ENCODE measurements around the gene KCNIP4. TPM values are rescaled to one million over a fixed set of nuclear protein-coding genes. Genes with fewer than 3 reads are reported as not detected.

The KCNIP4 gene
- total and polyA plus RNA-seq, 4 donors = not detected

- intact Hi-C loops (cut with DNase I) = no loop called here
- WGBS, 2 donors = 26% methylated on average over 1 of the region's 1 CpG
- no peak overlapping the region for H3K4me3 ChIP-seq (ENCODE audit: low read length in 2 of 2)
- H3K4me1 ChIP-seq (ENCODE audit: control insufficient read depth in 1 of 2, insufficient read depth in 2 of 2, low read length in 2 of 2) = no peaks in the 10 kb centered on the region
- no peak for ATAC-seq (ENCODE audit: low FRiP score)
- no peaks in the 10 kb centered on the region for H3K9me3 ChIP-seq (ENCODE audit: control insufficient read depth, low read length)
- H3K27me3 ChIP-seq (ENCODE audit: control insufficient read depth in 1 of 2, insufficient read depth in 2 of 2, low read length in 1 of 2) = no peaks in the 10 kb centered on the region
- H3K36me3 ChIP-seq (ENCODE audit: control insufficient read depth in 1 of 2, insufficient read depth in 2 of 2, low read length in 1 of 2) = no peaks in the 10 kb centered on the region
- no peak for DNase-seq
- no peak overlapping the region for H3K27ac ChIP-seq (ENCODE audit: low read depth in 1 of 2, low read length in 2 of 2)
Measured at GRCh38 chr4:21811565-21811964, 137.0 kb downstream of the KCNIP4 start.

GRCh38 chr4:21806991-21807390 lies 141.6 kb downstream of the KCNIP4 start:
- Histone ChIP-seq H3K4me3 (ENCODE audit: low read length in 2 of 2) (no peak overlapping the region), H3K27me3 (ENCODE audit: control insufficient read depth in 1 of 2, insufficient read depth in 2 of 2, low read length in 1 of 2) (no peaks in the 10 kb centered on the region), H3K9me3 (ENCODE audit: control insufficient read depth, low read length) (no peaks in the 10 kb centered on the region), H3K27ac (ENCODE audit: low read depth in 1 of 2, low read length in 2 of 2) (no peak overlapping the region), H3K36me3 (ENCODE audit: control insufficient read depth in 1 of 2, insufficient read depth in 2 of 2, low read length in 1 of 2) (no peaks in the 10 kb centered on the region), H3K4me1 (ENCODE audit: control insufficient read depth in 1 of 2, insufficient read depth in 2 of 2, low read length in 2 of 2) (peaks cover 0 to 1% of the 10 kb centered on the region in 2 donors)
- no peak for ATAC-seq (ENCODE audit: low FRiP score)
- DNase-seq = no peak
- 88% methylated on average over 3 of the region's 3 CpGs for WGBS, 2 donors
- intact Hi-C loops (cut with DNase I) = no loop called here

GRCh38 chr4:21802406-21802805 lies 146.2 kb downstream of the KCNIP4 start:
- Histone ChIP-seq H3K27ac (ENCODE audit: low read depth in 1 of 2, low read length in 2 of 2) (no peak overlapping the region), H3K4me3 (ENCODE audit: low read length in 2 of 2) (no peak overlapping the region), H3K9me3 (ENCODE audit: control insufficient read depth, low read length) (no peaks in the 10 kb centered on the region), H3K4me1 (ENCODE audit: control insufficient read depth in 1 of 2, insufficient read depth in 2 of 2, low read length in 2 of 2) (peaks cover 0 to 1% of the 10 kb centered on the region in 2 donors), H3K27me3 (ENCODE audit: control insufficient read depth in 1 of 2, insufficient read depth in 2 of 2, low read length in 1 of 2) (no peaks in the 10 kb centered on the region), H3K36me3 (ENCODE audit: control insufficient read depth in 1 of 2, insufficient read depth in 2 of 2, low read length in 1 of 2) (no peaks in the 10 kb centered on the region)
- no peak for DNase-seq
- intact Hi-C loops (cut with DNase I) = no loop called here
- no peak for ATAC-seq (ENCODE audit: low FRiP score)
- 11 to 13% methylated on average over 1 of the region's 1 CpG for WGBS, 2 donors

GRCh38 chr4:21801661-21802385 lies 146.7 kb downstream of the KCNIP4 start:
- WGBS, 2 donors = 77 to 86% methylated on average over 5 of the region's 5 CpGs
- intact Hi-C loops (cut with DNase I) = no loop called here
- no peak for DNase-seq
- Histone ChIP-seq H3K27ac (ENCODE audit: low read depth in 1 of 2, low read length in 2 of 2) (no peak overlapping the region), H3K4me1 (ENCODE audit: control insufficient read depth in 1 of 2, insufficient read depth in 2 of 2, low read length in 2 of 2) (peaks cover 0 to 1% of the 10 kb centered on the region in 2 donors), H3K9me3 (ENCODE audit: control insufficient read depth, low read length) (no peaks in the 10 kb centered on the region), H3K27me3 (ENCODE audit: control insufficient read depth in 1 of 2, insufficient read depth in 2 of 2, low read length in 1 of 2) (no peaks in the 10 kb centered on the region), H3K36me3 (ENCODE audit: control insufficient read depth in 1 of 2, insufficient read depth in 2 of 2, low read length in 1 of 2) (no peaks in the 10 kb centered on the region), H3K4me3 (ENCODE audit: low read length in 2 of 2) (no peak overlapping the region)
- ATAC-seq (ENCODE audit: low FRiP score) = no peak

GRCh38 chr4:21795091-21795490 lies 153.5 kb downstream of the KCNIP4 start:
- intact Hi-C loops (cut with DNase I) = loop anchor here in 1 of 2 donors (10.0 kb wide), 1 partner anchor 900 kb away; the partner anchor contains the start of gene GBA3
- peaks cover 1% of the 10 kb centered on the region for H3K9me3 ChIP-seq (ENCODE audit: control insufficient read depth, low read length)
- H3K27me3 ChIP-seq (ENCODE audit: control insufficient read depth in 1 of 2, insufficient read depth in 2 of 2, low read length in 1 of 2) = no peaks in the 10 kb centered on the region
- no peak for DNase-seq
- no peak overlapping the region for H3K4me3 ChIP-seq (ENCODE audit: low read length in 2 of 2)
- H3K4me1 ChIP-seq (ENCODE audit: control insufficient read depth in 1 of 2, insufficient read depth in 2 of 2, low read length in 2 of 2) = no peaks in the 10 kb centered on the region
- WGBS, 2 donors = 75 to 81% methylated on average over 9 of the region's 9 CpGs
- H3K36me3 ChIP-seq (ENCODE audit: control insufficient read depth in 1 of 2, insufficient read depth in 2 of 2, low read length in 1 of 2) = no peaks in the 10 kb centered on the region
- no peak overlapping the region for H3K27ac ChIP-seq (ENCODE audit: low read depth in 1 of 2, low read length in 2 of 2)
- no peak for ATAC-seq (ENCODE audit: low FRiP score)

- H3K36me3 ChIP-seq (ENCODE audit: control insufficient read depth in 1 of 2, insufficient read depth in 2 of 2, low read length in 1 of 2) = no peaks in the 10 kb centered on the region
- peaks cover 1% of the 10 kb centered on the region for H3K9me3 ChIP-seq (ENCODE audit: control insufficient read depth, low read length)
- DNase-seq (no peak), ATAC-seq (ENCODE audit: low FRiP score) (no peak)
- H3K4me1 ChIP-seq (ENCODE audit: control insufficient read depth in 1 of 2, insufficient read depth in 2 of 2, low read length in 2 of 2) = no peaks in the 10 kb centered on the region
- H3K4me3 ChIP-seq (ENCODE audit: low read length in 2 of 2) = no peak overlapping the region
- intact Hi-C loops (cut with DNase I) = loop anchor here in 1 of 2 donors (2.0 to 10.0 kb wide), 2 partner anchors 594 to 902 kb away; partner anchors contain the start of gene GBA3
- no peak overlapping the region for H3K27ac ChIP-seq (ENCODE audit: low read depth in 1 of 2, low read length in 2 of 2)
- H3K27me3 ChIP-seq (ENCODE audit: control insufficient read depth in 1 of 2, insufficient read depth in 2 of 2, low read length in 1 of 2) = no peaks in the 10 kb centered on the region
Measured at GRCh38 chr4:21792736-21793135, 155.8 kb downstream of the KCNIP4 start.

- no peak overlapping the region for H3K4me3 ChIP-seq (ENCODE audit: low read length in 2 of 2)
- H3K36me3 ChIP-seq (ENCODE audit: control insufficient read depth in 1 of 2, insufficient read depth in 2 of 2, low read length in 1 of 2) = no peaks in the 10 kb centered on the region
- ATAC-seq (ENCODE audit: low FRiP score) (no peak), DNase-seq (no peak)
- H3K27ac ChIP-seq (ENCODE audit: low read depth in 1 of 2, low read length in 2 of 2) = no peak overlapping the region
- intact Hi-C loops (cut with DNase I) = loop anchor here in 1 of 2 donors (10.0 kb wide), 1 partner anchor 904 kb away; the partner anchor contains the start of gene GBA3
- 33 to 36% methylated on average over 4 of the region's 4 CpGs for WGBS, 2 donors
- H3K4me1 ChIP-seq (ENCODE audit: control insufficient read depth in 1 of 2, insufficient read depth in 2 of 2, low read length in 2 of 2) = no peaks in the 10 kb centered on the region
- H3K9me3 ChIP-seq (ENCODE audit: control insufficient read depth, low read length) = peaks cover 1% of the 10 kb centered on the region
- no peaks in the 10 kb centered on the region for H3K27me3 ChIP-seq (ENCODE audit: control insufficient read depth in 1 of 2, insufficient read depth in 2 of 2, low read length in 1 of 2)
Measured at GRCh38 chr4:21790438-21791029, 158.0 kb downstream of the KCNIP4 start.

- Histone ChIP-seq H3K36me3 (ENCODE audit: control insufficient read depth in 1 of 2, insufficient read depth in 2 of 2, low read length in 1 of 2) (no peaks in the 10 kb centered on the region), H3K4me1 (ENCODE audit: control insufficient read depth in 1 of 2, insufficient read depth in 2 of 2, low read length in 2 of 2) (no peaks in the 10 kb centered on the region), H3K9me3 (ENCODE audit: control insufficient read depth, low read length) (no peaks in the 10 kb centered on the region), H3K4me3 (ENCODE audit: low read length in 2 of 2) (no peak overlapping the region), H3K27ac (ENCODE audit: low read depth in 1 of 2, low read length in 2 of 2) (no peak overlapping the region), H3K27me3 (ENCODE audit: control insufficient read depth in 1 of 2, insufficient read depth in 2 of 2, low read length in 1 of 2) (no peaks in the 10 kb centered on the region)
- DNase-seq = no peak
- no peak for ATAC-seq (ENCODE audit: low FRiP score)
- intact Hi-C loops (cut with DNase I) = no loop called here
Measured at GRCh38 chr4:21780148-21780547, 168.4 kb downstream of the KCNIP4 start.

GRCh38 chr4:21778702-21779101 lies 169.9 kb downstream of the KCNIP4 start:
- no peak overlapping the region for H3K27ac ChIP-seq (ENCODE audit: low read depth in 1 of 2, low read length in 2 of 2)
- ATAC-seq (ENCODE audit: low FRiP score) (no peak), DNase-seq (no peak)
- intact Hi-C loops (cut with DNase I) = no loop called here
- H3K4me1 ChIP-seq (ENCODE audit: control insufficient read depth in 1 of 2, insufficient read depth in 2 of 2, low read length in 2 of 2) = no peaks in the 10 kb centered on the region
- no peaks in the 10 kb centered on the region for H3K27me3 ChIP-seq (ENCODE audit: control insufficient read depth in 1 of 2, insufficient read depth in 2 of 2, low read length in 1 of 2)
- H3K36me3 ChIP-seq (ENCODE audit: control insufficient read depth in 1 of 2, insufficient read depth in 2 of 2, low read length in 1 of 2) = no peaks in the 10 kb centered on the region
- H3K4me3 ChIP-seq (ENCODE audit: low read length in 2 of 2) = no peak overlapping the region
- WGBS, 2 donors = 42 to 60% methylated on average over 2 of the region's 2 CpGs
- no peaks in the 10 kb centered on the region for H3K9me3 ChIP-seq (ENCODE audit: control insufficient read depth, low read length)
